Loucy (cell line): ENCODE data around the gene AUP1.
A peak's percentile ranks its signal among the peaks of the same experiment; 100 is the strongest.

Source experiments
- H2AFZ ChIP-seq: fragments of 200-600 bp; sonication (generic); 2 replicates; pipeline ENCODE4 v1.6.0; 2016; ENCODE audit warnings: antibody characterized with exemption, mild to moderate bottlenecking, low read length, moderate library complexity
- H3F3A ChIP-seq: fragments of 200-600 bp; 2 replicates; pipeline ENCODE4 v1.6.0; 2016; ENCODE audit warnings: antibody characterized with exemption, low read depth, mild to moderate bottlenecking
- H3K27me3 ChIP-seq: fragments of 200-600 bp; sonication (generic); 2 replicates; pipeline ENCODE4 v1.6.1; 2014; ENCODE audit warnings: low read length, mild to moderate bottlenecking; ENCODE audit not compliant: insufficient read depth, poor library complexity, severe bottlenecking
- H3K36me3 ChIP-seq: fragments of 200-600 bp; sonication (generic); 2 replicates; pipeline ENCODE4 v1.6.1; 2016; ENCODE audit warnings: low read length; ENCODE audit not compliant: insufficient read depth
- H3K4me1 ChIP-seq: fragments of 200-600 bp; sonication (generic); 2 replicates; pipeline ENCODE4 v1.5.1; 2014; ENCODE audit warnings: low read length, mild to moderate bottlenecking; ENCODE audit not compliant: insufficient read depth, poor library complexity, severe bottlenecking
- H3K4me2 ChIP-seq: fragments of 200-600 bp; sonication (generic); 2 replicates; pipeline ENCODE4 v1.6.0; 2014; ENCODE audit warnings: antibody characterized with exemption, low read length, low read depth, mild to moderate bottlenecking; ENCODE audit not compliant: poor library complexity, severe bottlenecking
- H3K4me3 ChIP-seq: fragments of 200-600 bp; sonication (generic); 2 replicates; pipeline ENCODE4 v1.5.1; 2014; ENCODE audit warnings: low read length, mild to moderate bottlenecking, mixed read lengths; ENCODE audit not compliant: poor library complexity, severe bottlenecking
- H3K79me2 ChIP-seq: fragments of 200-600 bp; sonication (generic); 2 replicates; pipeline ENCODE4 v1.6.1; 2014; ENCODE audit warnings: low read length; ENCODE audit not compliant: insufficient read depth
- H3K9ac ChIP-seq: fragments of 200-600 bp; sonication (generic); 2 replicates; pipeline ENCODE4 v1.6.0; 2014; ENCODE audit warnings: mild to moderate bottlenecking, low read depth, low read length, moderate library complexity; ENCODE audit not compliant: poor library complexity, severe bottlenecking
- H3K9me2 ChIP-seq: fragments of 200-600 bp; sonication (generic); replicated peaks from 2 replicates; pipeline ENCODE4 v1.6.1; 2016; ENCODE audit warnings: low read depth, low read length, mixed read lengths
- H3K9me3 ChIP-seq: fragments of 200-600 bp; sonication (generic); 2 replicates; pipeline ENCODE4 v1.6.1; 2014; ENCODE audit warnings: mild to moderate bottlenecking, antibody characterized with exemption, low read length, low read depth; ENCODE audit not compliant: insufficient read depth
- H4K20me1 ChIP-seq: fragments of 200-600 bp; sonication (generic); 2 replicates; pipeline ENCODE4 v1.6.0; 2014; ENCODE audit warnings: antibody characterized with exemption, low read length, mild to moderate bottlenecking; ENCODE audit not compliant: insufficient read depth, poor library complexity, severe bottlenecking
- EZH2phosphoT487 ChIP-seq: fragments of 200-600 bp; IDR thresholded peaks from 2 replicates; pipeline ENCODE4 v1.6.1; 2018; ENCODE audit warnings: antibody characterized with exemption, mild to moderate bottlenecking, moderate library complexity, borderline replicate concordance
- TF ChIP-seq, protein P1 (sequence below): fragments of 200-600 bp; sonication (generic); conservative IDR thresholded peaks from 2 replicates; pipeline ENCODE4 v1.5.1; 2014; ENCODE audit warnings: mild to moderate bottlenecking, antibody characterized with exemption, low read length

AUP1 gene

GRCh38 chr2:74554820-74555531 is 25.5 kb upstream of the AUP1 start:
- Histone ChIP-seq H3K9me2 (no peaks in the 10 kb centered on the region), H3K4me2 (peak overlapping the region; percentile 95), H3K4me3 (peak overlapping the region; percentile 100), H3K9me3 (no peaks in the 10 kb centered on the region), H3K27me3 (no peaks in the 10 kb centered on the region), H4K20me1 (peaks cover 9% of the 10 kb centered on the region), H3K36me3 (no peaks in the 10 kb centered on the region), H3K79me2 (peaks cover 26% of the 10 kb centered on the region), H3F3A (no peaks in the 10 kb centered on the region), H2AFZ (peak overlapping the region; percentile 99), H3K4me1 (peaks cover 39% of the 10 kb centered on the region), H3K9ac (peak overlapping the region; percentile 97)
- TF ChIP-seq EZH2phosphoT487 = no peak
- TF ChIP-seq, protein P1, sequence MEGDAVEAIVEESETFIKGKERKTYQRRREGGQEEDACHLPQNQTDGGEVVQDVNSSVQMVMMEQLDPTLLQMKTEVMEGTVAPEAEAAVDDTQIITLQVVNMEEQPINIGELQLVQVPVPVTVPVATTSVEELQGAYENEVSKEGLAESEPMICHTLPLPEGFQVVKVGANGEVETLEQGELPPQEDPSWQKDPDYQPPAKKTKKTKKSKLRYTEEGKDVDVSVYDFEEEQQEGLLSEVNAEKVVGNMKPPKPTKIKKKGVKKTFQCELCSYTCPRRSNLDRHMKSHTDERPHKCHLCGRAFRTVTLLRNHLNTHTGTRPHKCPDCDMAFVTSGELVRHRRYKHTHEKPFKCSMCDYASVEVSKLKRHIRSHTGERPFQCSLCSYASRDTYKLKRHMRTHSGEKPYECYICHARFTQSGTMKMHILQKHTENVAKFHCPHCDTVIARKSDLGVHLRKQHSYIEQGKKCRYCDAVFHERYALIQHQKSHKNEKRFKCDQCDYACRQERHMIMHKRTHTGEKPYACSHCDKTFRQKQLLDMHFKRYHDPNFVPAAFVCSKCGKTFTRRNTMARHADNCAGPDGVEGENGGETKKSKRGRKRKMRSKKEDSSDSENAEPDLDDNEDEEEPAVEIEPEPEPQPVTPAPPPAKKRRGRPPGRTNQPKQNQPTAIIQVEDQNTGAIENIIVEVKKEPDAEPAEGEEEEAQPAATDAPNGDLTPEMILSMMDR = no peak

GRCh38 chr2:74553892-74554819 is 24.6 kb upstream of the AUP1 start, which contains the start of the genes DOK1 and LOXL3:
DOK1 (plus strand) TSS chr2:74554720; CDS start chr2:74554755, 35 bp downstream.
LOXL3 (minus strand) TSS chr2:74553942; CDS start chr2:74552634, 1,308 bp downstream.
- H4K20me1 ChIP-seq = peaks cover 9% of the 10 kb centered on the region
- H3K4me3 ChIP-seq = peak within 1 kb of the TSS; percentile 100
- no peaks in the 10 kb centered on the region for H3K9me2 ChIP-seq
- H3K4me1 ChIP-seq = peaks cover 39% of the 10 kb centered on the region
- H3K9me3 ChIP-seq = no peaks in the 10 kb centered on the region
- H3K27me3 ChIP-seq = no peaks in the 10 kb centered on the region
- H3K9ac ChIP-seq = peak within 1 kb of the TSS; percentile 97
- peaks cover 26% of the 10 kb centered on the region for H3K79me2 ChIP-seq
- no peaks in the 10 kb centered on the region for H3F3A ChIP-seq
- TF ChIP-seq, protein P1 = no peak
- no peak for TF ChIP-seq EZH2phosphoT487
- no peaks in the 10 kb centered on the region for H3K36me3 ChIP-seq
- peak within 1 kb of the TSS; percentile 99 for H2AFZ ChIP-seq
- peak within 1 kb of the TSS; percentile 95 for H3K4me2 ChIP-seq

DNA sequence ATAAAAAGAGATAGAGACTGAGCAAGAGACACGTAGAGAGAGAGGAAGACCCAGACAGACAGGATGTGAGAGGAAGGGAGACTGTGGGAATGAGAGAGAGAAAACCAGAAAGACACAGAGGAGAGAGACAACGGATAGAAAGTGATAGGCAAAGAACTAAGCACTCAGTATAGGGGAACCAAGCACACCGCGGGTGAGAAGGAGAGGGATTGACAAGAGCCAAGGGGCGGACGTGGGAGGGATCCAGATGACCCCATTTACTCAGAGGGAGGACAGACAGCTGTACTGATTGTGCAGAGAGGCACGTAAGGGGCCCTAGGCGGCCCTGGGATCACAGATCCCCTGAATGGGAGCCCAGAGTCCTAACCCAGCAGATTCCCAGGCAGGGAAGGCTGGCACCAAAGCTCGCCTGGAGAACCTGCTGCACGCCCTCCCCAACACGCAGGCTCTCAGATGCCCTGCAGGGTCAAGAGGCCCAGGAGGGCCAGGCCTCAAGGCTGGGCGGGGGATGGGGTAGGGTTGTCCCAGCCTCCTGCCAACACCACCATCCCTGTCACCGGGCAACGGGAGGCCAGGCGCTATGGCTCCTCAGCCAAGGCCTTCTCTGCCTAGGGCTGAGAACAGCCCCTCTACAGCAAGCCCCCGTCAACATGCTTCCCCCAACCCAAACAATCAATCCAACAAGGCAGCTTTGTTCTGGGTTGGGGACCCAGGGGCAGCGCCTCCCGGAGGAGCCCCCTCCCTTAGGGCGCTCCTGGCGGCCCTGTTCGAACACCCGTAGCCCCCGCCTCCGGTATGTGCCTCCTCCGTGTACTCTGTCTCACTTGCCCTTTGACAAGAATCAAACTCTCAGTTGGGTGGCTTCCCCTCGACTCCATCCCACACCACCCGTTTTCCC is 23.7 kb upstream of the AUP1 start:
- Histone ChIP-seq H3K9ac (peak overlapping the region; percentile 97), H4K20me1 (peaks cover 9% of the 10 kb centered on the region), H3K27me3 (no peaks in the 10 kb centered on the region), H2AFZ (peak overlapping the region; percentile 99; the same call in 1 of the 2 replicates), H3K9me3 (no peaks in the 10 kb centered on the region), H3K79me2 (peaks cover 26% of the 10 kb centered on the region), H3K4me1 (peaks cover 39% of the 10 kb centered on the region), H3K9me2 (no peaks in the 10 kb centered on the region), H3K4me3 (peak overlapping the region; percentile 100), H3K36me3 (no peaks in the 10 kb centered on the region), H3K4me2 (peak overlapping the region; percentile 95), H3F3A (no peaks in the 10 kb centered on the region)
- TF ChIP-seq EZH2phosphoT487 = no peak
- TF ChIP-seq, protein P1 = no peak
